HepG2 (cell line): Measurements from ENCODE around the gene EXOC6B. TPM values are rescaled to one million over a fixed set of nuclear protein-coding genes. Genes with fewer than 3 reads are reported as not detected.

Experiments
- AGO1 ChIP-seq: fragments of 200-400 bp; formaldehyde crosslinking; IDR thresholded peaks from 2 replicates; pipeline ENCODE4 v1.6.1; 2017; ENCODE audit warnings: mild to moderate bottlenecking, low read depth, low read length, moderate library complexity; ENCODE audit not compliant: poor library complexity, severe bottlenecking
- BHLHE40 ChIP-seq: IDR thresholded peaks from 2 replicates; pipeline ENCODE4 v1.6.1; 2011; ENCODE audit warnings: low read length, improper control_type of control experiment
- FOSL1 ChIP-seq: sonication (generic); formaldehyde crosslinking; IDR thresholded peaks from 2 replicates; pipeline ENCODE4 v1.9.0; 2021; ENCODE audit warnings: missing genetic modification reagents, borderline replicate concordance
- FOXA1 ChIP-seq, 2 experiments: fragments of 450-650 bp in 1 of 2; sonication (generic) in 1 of 2; formaldehyde crosslinking in 1 of 2; IDR thresholded peaks; 2 replicates each; pipeline versions ENCODE4 v1.4.0 to v1.6.1; 2016 to 2020; ENCODE audit warnings: missing genetic modification reagents in 1 of 2
- IRF9 ChIP-seq: sonication (generic); formaldehyde crosslinking; IDR thresholded peaks from 2 replicates; pipeline ENCODE4 v1.8.0; 2022; ENCODE audit warnings: missing genetic modification reagents, mild to moderate bottlenecking, borderline replicate concordance
- JARID2 ChIP-seq: sonication (generic); formaldehyde crosslinking; IDR thresholded peaks from 2 replicates; pipeline ENCODE4 v1.8.1; 2023; ENCODE audit warnings: missing genetic modification reagents, inconsistent platforms; ENCODE audit not compliant: insufficient replicate concordance
- KDM2A ChIP-seq: sonication (generic); formaldehyde crosslinking; IDR thresholded peaks from 2 replicates; pipeline ENCODE4 v1.4.0; 2020; ENCODE audit warnings: low read depth, missing genetic modification reagents, borderline replicate concordance
- KLF12 ChIP-seq: sonication (generic); formaldehyde crosslinking; IDR thresholded peaks from 2 replicates; pipeline ENCODE4 v1.4.0; 2020; ENCODE audit warnings: missing genetic modification reagents, borderline replicate concordance
- MEIS1 ChIP-seq: sonication (generic); formaldehyde crosslinking; IDR thresholded peaks from 2 replicates; pipeline ENCODE4 v1.9.0; 2021; ENCODE audit warnings: mild to moderate bottlenecking, missing genetic modification reagents, moderate library complexity, borderline replicate concordance
- PPARG ChIP-seq: conservative IDR thresholded peaks from 2 replicates; pipeline ENCODE4 v1.6.1; 2016; ENCODE audit warnings: missing biosample characterization, missing genetic modification reagents
- PTBP1 ChIP-seq: fragments of 200-400 bp; formaldehyde crosslinking; IDR thresholded peaks from 2 replicates; pipeline ENCODE4 v1.6.1; 2018; ENCODE audit warnings: low read length, low read depth; ENCODE audit not compliant: poor library complexity, severe bottlenecking
- RAD21 ChIP-seq: fragments of 450-650 bp; formaldehyde crosslinking; IDR thresholded peaks from 2 replicates; pipeline ENCODE4 v1.5.0; 2020; ENCODE audit warnings: mild to moderate bottlenecking
- REPIN1 ChIP-seq: sonication (generic); formaldehyde crosslinking; IDR thresholded peaks from 2 replicates; pipeline ENCODE4 v1.8.0; 2022; ENCODE audit warnings: missing genetic modification reagents, low read depth, mild to moderate bottlenecking, borderline replicate concordance
- TCF7L2 ChIP-seq: IDR thresholded peaks from 2 replicates; pipeline ENCODE4 v1.6.1; 2011; ENCODE audit warnings: mild to moderate bottlenecking, low read depth, low read length, moderate library complexity
- TRAFD1 ChIP-seq: sonication (generic); formaldehyde crosslinking; IDR thresholded peaks from 2 replicates; pipeline ENCODE4 v1.5.1; 2020; ENCODE audit warnings: missing genetic modification reagents, mild to moderate bottlenecking, borderline replicate concordance
- TSC22D2 ChIP-seq: sonication (generic); formaldehyde crosslinking; IDR thresholded peaks from 2 replicates; pipeline ENCODE4 v1.5.1; 2020; ENCODE audit warnings: missing genetic modification reagents, mild to moderate bottlenecking, borderline replicate concordance
- ZNF180 ChIP-seq: sonication (generic); formaldehyde crosslinking; IDR thresholded peaks from 2 replicates; pipeline ENCODE4 v1.4.0; 2020; ENCODE audit warnings: low read depth, missing genetic modification reagents, borderline replicate concordance
- ZNF225 ChIP-seq: sonication (generic); formaldehyde crosslinking; IDR thresholded peaks from 2 replicates; pipeline ENCODE4 v1.4.0; 2020; ENCODE audit warnings: mild to moderate bottlenecking, missing genetic modification reagents
- ZNF235 ChIP-seq: sonication (generic); formaldehyde crosslinking; IDR thresholded peaks from 2 replicates; pipeline ENCODE4 v1.8.1; 2023; ENCODE audit warnings: mild to moderate bottlenecking, missing genetic modification reagents, borderline replicate concordance
- ZNF451 ChIP-seq: sonication (generic); formaldehyde crosslinking; IDR thresholded peaks from 2 replicates; pipeline ENCODE4 v1.5.0; 2020; ENCODE audit warnings: mild to moderate bottlenecking, missing genetic modification reagents
- ZNF607 ChIP-seq: sonication (generic); formaldehyde crosslinking; IDR thresholded peaks from 2 replicates; pipeline ENCODE4 v1.5.1; 2020; ENCODE audit warnings: missing genetic modification reagents, mild to moderate bottlenecking, borderline replicate concordance
- ZNF703 ChIP-seq: sonication (generic); formaldehyde crosslinking; IDR thresholded peaks from 2 replicates; pipeline ENCODE4 v1.5.1; 2020; ENCODE audit warnings: missing genetic modification reagents, mild to moderate bottlenecking, moderate library complexity, borderline replicate concordance
- ZNF777 ChIP-seq: sonication (generic); formaldehyde crosslinking; IDR thresholded peaks from 2 replicates; pipeline ENCODE4 v1.4.0; 2020; ENCODE audit warnings: missing genetic modification reagents
- polyA plus RNA-seq, 8 experiments: library from polyadenylated mRNA; depleted of rRNA in 3 of 8; stranded (reverse) in 7 of 8; unstranded in 1 of 8; fragments of >200 nt; fragmentation: Illumina TruSeq in 4 of 8; extraction: Trizol in 4 of 8; gene quantifications; 2 replicates each; pipeline versions ENCODE4 v1.2.1 to v1.2.3, GENCODE V29; 2011 to 2016; ENCODE audit warnings: low read depth in 4 of 8, missing spikeins in 1 of 8, mixed read lengths in 1 of 8; ENCODE audit not compliant: insufficient read depth in 1 of 8
- total RNA-seq, 5 experiments: library from RNA; depleted of rRNA; stranded (reverse); fragments of >200 nt; fragmentation: Illumina TruSeq; extraction: Trizol; gene quantifications; 2 replicates each; pipeline ENCODE4 v1.2.3, GENCODE V29; 2016; ENCODE audit warnings: low read depth in 1 of 5

EXOC6B gene
- total and polyA plus RNA-seq, 2 of the 13 experiments (the other 11 are each of a cell fraction or from before 2014, with no cell fraction given), result 9.1 to 15.9 TPM

GRCh38 chr2:72144632-72145288, 681.1 kb downstream of the EXOC6B start (continued):
- no peak for TF ChIP-seq ZNF703 (CRISPR knock-in tag)
- TF ChIP-seq FOXA1 (IDR thresholded peaks at IDR 0.05), result no peak
- TF ChIP-seq FOXA1 (CRISPR knock-in tag; IDR thresholded peaks at IDR 0.05), result no peak
- TF ChIP-seq ZNF777, result peak; percentile 40; the same call in 1 of the 2 replicates
- TF ChIP-seq MEIS1 (CRISPR knock-in tag), result no peak
- no peak for TF ChIP-seq TCF7L2
- no peak for TF ChIP-seq BHLHE40
- TF ChIP-seq PTBP1, result no peak
- no peak for TF ChIP-seq ZNF225 (CRISPR knock-in tag)
- no peak for TF ChIP-seq TRAFD1 (CRISPR knock-in tag)
- TF ChIP-seq KDM2A (CRISPR knock-in tag), result peak; percentile 47
- TF ChIP-seq ZNF451 (CRISPR knock-in tag), result no peak
- TF ChIP-seq ZNF607 (CRISPR knock-in tag), result no peak
- TF ChIP-seq FOSL1 (CRISPR knock-in tag), result no peak
- TF ChIP-seq ZNF180 (CRISPR knock-in tag), result no peak
- TF ChIP-seq JARID2 (CRISPR knock-in tag), result no peak
- no peak for TF ChIP-seq RAD21 (CRISPR knock-in tag)
- TF ChIP-seq REPIN1 (CRISPR knock-in tag), result no peak
- TF ChIP-seq PPARG (CRISPR knock-in tag), result no peak
- TF ChIP-seq IRF9, result no peak
- TF ChIP-seq KLF12 (CRISPR knock-in tag), result peak; percentile 55; the same call in 1 of the 2 replicates
- peak; percentile 39; the same call in 1 of the 2 replicates for TF ChIP-seq ZNF235 (CRISPR knock-in tag)
- TF ChIP-seq AGO1, result peak; percentile 18
- no peak for TF ChIP-seq TSC22D2
